Measurements from ENCODE around the gene SSR4.

SSR4 gene

GRCh38 chrX:153763298-153763932, 31.1 kb upstream of the SSR4 start:
- TF ChIP-seq CTCF (conservative IDR thresholded peaks at IDR 0.05) (no peak), ZFX (IDR thresholded peaks at IDR 0.05) (no peak)
- peak overlapping the region; percentile 97 for H3K27ac ChIP-seq

GRCh38 chrX:153763989-153764755, 30.3 kb upstream of the SSR4 start, which contains the start of gene PLXNB3:
Gene PLXNB3, plus strand, starts transcription at chrX:153764249. Its CDS starts 1,287 bp downstream, at chrX:153765536.
- H3K27ac ChIP-seq, result peak within 1 kb of the TSS; percentile 97

GRCh38 chrX:153764786-153765137, 29.7 kb upstream of the SSR4 start:
- no peak for TF ChIP-seq ZFX (IDR thresholded peaks at IDR 0.05)
- TF ChIP-seq CTCF (conservative IDR thresholded peaks at IDR 0.05), result no peak
- H3K27ac ChIP-seq, result peak overlapping the region; percentile 97

More at GRCh38 chrX:153763989-153764755, 30.3 kb upstream of the SSR4 start, which contains the start of gene PLXNB3:
- peak; percentile 90 for TF ChIP-seq CTCF (conservative IDR thresholded peaks at IDR 0.05)
- TF ChIP-seq ZFX (IDR thresholded peaks at IDR 0.05), result no peak

- peak overlapping the region; percentile 97 for H3K27ac ChIP-seq
- TF ChIP-seq ZFX (IDR thresholded peaks at IDR 0.05) (no peak), CTCF (conservative IDR thresholded peaks at IDR 0.05) (no peak)
Measured at GRCh38 chrX:153765138-153766079, 29.1 kb upstream of the SSR4 start.

GRCh38 chrX:153766098-153766817, 28.2 kb upstream of the SSR4 start:
- TF ChIP-seq CTCF (conservative IDR thresholded peaks at IDR 0.05) (no peak), ZFX (IDR thresholded peaks at IDR 0.05) (no peak)
- peak overlapping the region; percentile 97 for H3K27ac ChIP-seq

- TF ChIP-seq CTCF (conservative IDR thresholded peaks at IDR 0.05), result no peak
- H3K27ac ChIP-seq, result no peak overlapping the region
Measured at GRCh38 chrX:153766871-153767673, 27.4 kb upstream of the SSR4 start.

Measured in C4-2B (cell line).